CD4-positive, alpha-beta T cell (primary cell): ENCODE data around the gene FBXO38. TPM values are rescaled to one million over a fixed set of nuclear protein-coding genes. Genes with fewer than 3 reads are reported as not detected.
A peak's percentile ranks its signal among the peaks of the same experiment; 100 is the strongest.

Experiments
- ATAC-seq: fragments of 200-7000 bp; cut with Tn5 transposase; one replicate; pipeline ENCODE4 v1.10.0; 2022; ENCODE audit warnings: mild to moderate bottlenecking; ENCODE audit not compliant: poor library complexity
- CTCF ChIA-PET: fragments of 350-600 bp; sonication (Branson Sonifier 250); formaldehyde crosslinking; loops from one replicate; lab custom pipeline; 2021; ENCODE audit warnings: antibody characterized with exemption, inconsistent platforms; lab: Charles Lee
- POLR2A ChIA-PET: fragments of 350-600 bp; sonication (Branson Sonifier 250); formaldehyde crosslinking; loops from one replicate; lab custom pipeline; 2021; ENCODE audit warnings: antibody characterized with exemption, inconsistent platforms; lab: Charles Lee
- DNase-seq, 14 experiments: peaks; one replicate each; pipeline ENCODE4 v3.0.0-alpha.2; 2013 to 2020; ENCODE audit warnings: mixed read lengths in 2 of 14
- H3K27ac ChIP-seq, 2 donors: one replicate each; pipeline versions ENCODE4 v1.5.1 to v1.7.0; 2013; ENCODE audit warnings: low read length in 2 of 2, low read depth in 1 of 2, mild to moderate bottlenecking in 1 of 2
- H3K27me3 ChIP-seq, 2 experiments: 1 replicate in 1 of 2; 2 replicates in 1 of 2; pipeline versions ENCODE4 v1.6.1 to v1.7.0; 2013; ENCODE audit warnings: low read length in 2 of 2, control low read depth in 1 of 2, mild to moderate bottlenecking in 1 of 2, moderate library complexity in 1 of 2; ENCODE audit not compliant: insufficient read depth in 2 of 2, control insufficient read depth in 1 of 2
- H3K36me3 ChIP-seq: one replicate; pipeline ENCODE4 v1.6.1; 2013; ENCODE audit warnings: low read length, control low read depth; ENCODE audit not compliant: insufficient read depth
- H3K4me1 ChIP-seq: one replicate; pipeline ENCODE4 v1.6.1; 2013; ENCODE audit warnings: low read length, control low read depth; ENCODE audit not compliant: insufficient read depth
- H3K4me3 ChIP-seq: one replicate; pipeline ENCODE4 v1.5.1; 2013; ENCODE audit warnings: mild to moderate bottlenecking, low read length, moderate library complexity
- H3K9me3 ChIP-seq, 2 experiments: 1 replicate in 1 of 2; 2 replicates in 1 of 2; pipeline versions ENCODE4 v1.6.1 to v1.7.0; 2013; ENCODE audit warnings: low read length in 2 of 2, mild to moderate bottlenecking in 2 of 2, control low read depth in 1 of 2, moderate library complexity in 1 of 2; ENCODE audit not compliant: control insufficient read depth in 1 of 2, insufficient read depth in 1 of 2
- H3K27ac Mint-ChIP-seq: one replicate; pipeline ENCODE4 v1.8.0; 2020; ENCODE audit warnings: mixed read lengths
- H3K27me3 Mint-ChIP-seq: one replicate; pipeline ENCODE4 v1.8.0; 2021; ENCODE audit warnings: mixed read lengths
- H3K36me3 Mint-ChIP-seq: one replicate; pipeline ENCODE4 v1.8.0; 2021; ENCODE audit warnings: low read depth, mixed read lengths
- H3K4me1 Mint-ChIP-seq: one replicate; pipeline ENCODE4 v1.8.0; 2021; ENCODE audit warnings: low read depth, mixed read lengths
- H3K4me3 Mint-ChIP-seq: one replicate; pipeline ENCODE4 v1.8.0; 2020; ENCODE audit warnings: mild to moderate bottlenecking, mixed read lengths
- H3K9me3 Mint-ChIP-seq: one replicate; pipeline ENCODE4 v1.8.0; 2020; ENCODE audit warnings: mixed read lengths
- CTCF ChIP-seq: fragments of 200-600 bp; IDR thresholded peaks from one replicate; pipeline ENCODE4 v1.8.0; 2022; ENCODE audit warnings: antibody characterized with exemption, mild to moderate bottlenecking
- intact Hi-C, 2 experiments: fragments of 100-400 bp; cut with DNase I in 1 of 2; cut with micrococcal nuclease in 1 of 2; formaldehyde crosslinking; loops; one replicate each; pipeline versions ENCODE4 v1.15.1 to v1.9.0; 2023 to 2025; cut with DNase I, micrococcal nuclease
- total RNA-seq, 174 experiments: library from RNA in 2 of 174; stranded (reverse) in 2 of 174; gene quantifications; one replicate each; pipeline ENCODE4 v1.2.3 and lab custom pipeline; 2021 to 2026

The FBXO38 gene
- total RNA-seq, 2 experiments from 2014 or later: 45.7 to 47.3 TPM

GRCh38 chr5:148454576-148454975 is 70.8 kb downstream of the FBXO38 start:
- DNase-seq (no peak), ATAC-seq (no peak)
- H3K36me3 Mint-ChIP-seq: no peaks in the 10 kb centered on the region
- no peaks in the 10 kb centered on the region for H3K36me3 ChIP-seq
- CTCF ChIA-PET: no interaction called here
- no peak overlapping the region for H3K4me3 ChIP-seq
- H3K27ac Mint-ChIP-seq: no peak overlapping the region
- peaks cover 6 to 9% of the 10 kb centered on the region in 2 experiments for H3K27me3 ChIP-seq
- POLR2A ChIA-PET: no interaction called here
- no peak for TF ChIP-seq CTCF
- no peaks in the 10 kb centered on the region for H3K4me1 ChIP-seq
- H3K27ac ChIP-seq: no peak overlapping the region
- H3K4me3 Mint-ChIP-seq: no peak overlapping the region
- intact Hi-C loops: no loop called here
- no peaks in the 10 kb centered on the region for H3K4me1 Mint-ChIP-seq
- no peaks in the 10 kb centered on the region for H3K9me3 ChIP-seq
- no peaks in the 10 kb centered on the region for H3K9me3 Mint-ChIP-seq
- H3K27me3 Mint-ChIP-seq: peaks cover 35% of the 10 kb centered on the region

- no peak overlapping the region for H3K27ac Mint-ChIP-seq
- ChIA-PET POLR2A (no interaction called here), CTCF (no interaction called here)
- H3K36me3 Mint-ChIP-seq: no peaks in the 10 kb centered on the region
- Histone ChIP-seq H3K9me3 (no peaks in the 10 kb centered on the region), H3K36me3 (no peaks in the 10 kb centered on the region), H3K27me3 (peaks cover 6 to 9% of the 10 kb centered on the region in 2 experiments), H3K4me3 (no peak overlapping the region), H3K27ac (no peak overlapping the region), H3K4me1 (no peaks in the 10 kb centered on the region)
- intact Hi-C loops: no loop called here
- ATAC-seq (no peak), DNase-seq (no peak)
- no peaks in the 10 kb centered on the region for H3K9me3 Mint-ChIP-seq
- H3K4me1 Mint-ChIP-seq: no peaks in the 10 kb centered on the region
- TF ChIP-seq CTCF: no peak
- H3K27me3 Mint-ChIP-seq: peaks cover 41% of the 10 kb centered on the region
- no peak overlapping the region for H3K4me3 Mint-ChIP-seq
These were observed 71.4 kb downstream of the FBXO38 start for GRCh38 chr5:148455185-148455584.

GRCh38 chr5:148457183-148457620 is 73.4 kb downstream of the FBXO38 start:
- DNase-seq: peak in 5 of 14 experiments; percentile 6 to 47 (median 37)
- ATAC-seq: peak; percentile 49
- Mint-ChIP-seq H3K36me3 (no peaks in the 10 kb centered on the region), H3K4me1 (no peaks in the 10 kb centered on the region), H3K27me3 (peaks cover 42% of the 10 kb centered on the region), H3K9me3 (no peaks in the 10 kb centered on the region), H3K4me3 (no peak overlapping the region), H3K27ac (no peak overlapping the region)
- H3K36me3 ChIP-seq: no peaks in the 10 kb centered on the region
- peak; percentile 33 for TF ChIP-seq CTCF
- H3K27ac ChIP-seq: no peak overlapping the region
- peaks cover 6 to 9% of the 10 kb centered on the region in 2 experiments for H3K27me3 ChIP-seq
- POLR2A ChIA-PET: no interaction called here
- CTCF ChIA-PET: no interaction called here
- no peaks in the 10 kb centered on the region for H3K9me3 ChIP-seq
- no peaks in the 10 kb centered on the region for H3K4me1 ChIP-seq
- intact Hi-C loops: no loop called here
- no peak overlapping the region for H3K4me3 ChIP-seq
